Adrenal gland (tissue), 5 donors: Measurements from ENCODE around the gene THBS4.

ENCODE experiments used
- CTCF ChIP-seq, 6 experiments: fragments of 450-650 bp in 4 of 6; fragments of 200-600 bp in 2 of 6; sonication (generic) in 1 of 6; IDR thresholded peaks; 1 replicate in 5 of 6; 2 replicates in 1 of 6; pipeline versions ENCODE4 v1.5.1 to v1.8.0; 2016 to 2021; ENCODE audit warnings: antibody characterized with exemption in 6 of 6, mild to moderate bottlenecking in 2 of 6, moderate library complexity in 1 of 6
- POLR2A ChIP-seq, 2 donors: fragments of 450-650 bp; IDR thresholded peaks; one replicate each; pipeline ENCODE4 v1.6.1; 2017; ENCODE audit warnings: antibody characterized with exemption in 2 of 2, mild to moderate bottlenecking in 2 of 2, moderate library complexity in 1 of 2
- donor health status: DM: no; HTN: no; CAD: no.

- TF ChIP-seq CTCF (IDR thresholded peaks at IDR 0.05) = no peak
- TF ChIP-seq POLR2A (IDR thresholded peaks at IDR 0.05) = no peak
These were observed 58.6 kb downstream of the THBS4 start for GRCh38 chr5:80093796-80094195.
